NCI-H2227 (cell line): ENCODE data around the gene MYO9B.
A peak's percentile ranks its signal among the peaks of the same experiment; 100 is the strongest.

Source experiments
- DNase-seq: peaks from one replicate; lab custom pipeline; 2025; ENCODE audit not compliant: unreplicated experiment; lab: John Stamatoyannopoulos, UW

Gene MYO9B

DNA sequence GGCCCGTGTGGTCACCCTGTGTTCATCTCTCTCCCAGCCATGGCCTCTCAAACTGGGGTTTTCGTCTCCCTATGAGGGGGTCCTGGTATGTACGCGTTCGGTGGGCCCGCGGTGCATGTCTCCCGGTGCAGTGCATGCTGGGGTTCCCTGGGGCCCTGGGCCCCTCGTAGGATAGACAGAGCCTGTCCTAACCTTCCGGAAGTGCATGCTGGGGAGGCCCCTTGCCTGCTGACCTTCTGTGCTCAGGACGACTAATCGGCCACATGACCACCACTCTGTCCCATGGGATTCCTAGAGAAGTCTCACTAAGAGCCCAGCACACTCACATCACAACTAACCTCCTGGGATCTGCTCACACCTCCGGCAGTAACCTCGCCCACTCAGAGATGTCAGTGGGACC lies 134.7 kb downstream of the MYO9B start:
- no peak for DNase-seq

DNA sequence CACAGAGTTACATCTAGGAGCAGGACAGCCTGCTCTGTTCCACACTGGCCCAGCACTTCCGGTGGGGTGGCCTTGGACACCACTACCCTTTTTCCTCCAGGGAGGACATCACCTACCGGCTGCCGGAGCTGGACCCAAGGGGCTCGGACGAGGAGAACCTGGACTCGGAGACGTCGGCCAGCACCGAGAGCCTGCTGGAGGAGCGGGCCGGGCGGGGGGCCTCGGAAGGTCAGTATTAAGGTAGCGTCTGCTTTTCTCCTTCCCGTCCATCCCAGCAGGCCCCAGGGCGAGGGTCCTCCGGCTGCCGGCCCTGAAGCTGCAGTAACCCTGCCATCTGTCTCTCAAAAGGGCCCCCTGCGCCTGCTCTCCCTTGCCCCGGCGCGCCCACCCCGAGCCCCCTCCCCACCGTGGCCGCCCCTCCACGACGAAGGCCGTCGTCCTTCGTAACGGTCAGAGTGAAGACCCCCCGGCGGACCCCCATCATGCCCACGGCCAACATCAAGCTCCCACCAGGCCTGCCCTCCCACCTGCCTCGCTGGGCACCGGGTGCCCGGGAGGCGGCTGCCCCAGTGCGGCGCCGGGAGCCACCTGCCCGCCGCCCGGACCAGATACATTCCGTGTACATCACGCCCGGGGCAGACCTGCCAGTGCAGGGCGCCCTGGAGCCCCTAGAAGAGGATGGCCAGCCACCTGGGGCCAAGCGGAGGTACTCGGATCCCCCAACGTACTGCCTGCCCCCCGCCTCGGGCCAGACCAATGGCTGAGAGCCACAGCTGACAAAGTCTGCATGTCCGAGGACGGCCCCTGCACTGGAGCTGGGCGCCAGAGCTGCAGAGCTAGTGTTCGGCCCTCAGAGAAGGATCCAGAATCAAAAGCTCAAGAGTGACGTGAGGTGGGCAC lies 136.2 kb downstream of the MYO9B start:
- DNase-seq: no peak

DNA sequence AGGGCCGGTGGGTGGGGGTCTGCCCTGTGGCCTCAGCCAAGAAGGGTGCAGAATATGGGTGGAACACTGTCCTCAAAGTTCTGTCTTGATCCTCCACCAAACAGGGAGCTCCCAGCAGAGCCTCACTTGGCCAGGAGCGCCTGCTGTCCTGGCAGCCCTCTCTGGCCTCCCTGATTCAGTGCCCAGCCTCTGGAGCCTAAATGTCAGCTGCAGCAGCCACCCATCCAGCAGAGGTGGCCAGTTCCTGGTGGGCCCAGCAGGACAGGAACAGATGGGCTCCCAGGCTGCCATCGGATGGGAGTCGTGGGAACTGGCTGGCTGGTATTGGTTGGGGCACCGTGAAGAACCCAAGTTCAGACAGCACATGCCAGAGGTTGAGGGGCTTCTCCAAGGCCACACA lies 137.8 kb downstream of the MYO9B start:
- DNase-seq: no peak

DNA sequence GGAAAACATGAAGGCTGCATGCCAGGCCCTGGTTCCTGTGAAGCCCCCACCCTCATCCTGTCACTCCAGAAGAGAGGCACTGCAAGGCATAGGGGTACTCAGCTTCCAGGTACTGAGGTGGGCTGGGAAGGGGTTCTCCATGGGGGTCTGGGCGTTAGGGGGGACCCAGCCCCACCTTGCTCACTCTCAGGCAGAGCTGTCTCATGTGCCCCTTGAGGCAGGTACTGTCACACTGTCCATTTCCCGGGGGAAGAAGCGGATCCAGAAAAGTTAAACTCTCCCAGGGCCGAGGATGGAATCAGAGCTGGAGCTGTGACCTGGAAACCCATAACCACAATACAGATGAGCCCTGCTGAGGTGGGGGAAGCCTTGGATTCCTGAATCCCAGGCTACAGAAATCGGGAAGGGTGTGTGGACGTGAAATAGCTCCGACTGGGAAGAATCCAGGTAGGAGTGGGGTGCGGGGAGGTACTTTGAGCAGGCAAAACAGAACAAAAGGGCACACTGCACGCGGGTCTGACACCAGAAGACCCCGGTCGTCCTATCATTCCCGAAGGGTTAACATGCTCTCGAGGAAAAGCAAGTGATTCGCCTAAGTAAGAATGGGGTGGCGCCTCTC lies 139.0 kb downstream of the MYO9B start:
- DNase-seq: no peak

DNA sequence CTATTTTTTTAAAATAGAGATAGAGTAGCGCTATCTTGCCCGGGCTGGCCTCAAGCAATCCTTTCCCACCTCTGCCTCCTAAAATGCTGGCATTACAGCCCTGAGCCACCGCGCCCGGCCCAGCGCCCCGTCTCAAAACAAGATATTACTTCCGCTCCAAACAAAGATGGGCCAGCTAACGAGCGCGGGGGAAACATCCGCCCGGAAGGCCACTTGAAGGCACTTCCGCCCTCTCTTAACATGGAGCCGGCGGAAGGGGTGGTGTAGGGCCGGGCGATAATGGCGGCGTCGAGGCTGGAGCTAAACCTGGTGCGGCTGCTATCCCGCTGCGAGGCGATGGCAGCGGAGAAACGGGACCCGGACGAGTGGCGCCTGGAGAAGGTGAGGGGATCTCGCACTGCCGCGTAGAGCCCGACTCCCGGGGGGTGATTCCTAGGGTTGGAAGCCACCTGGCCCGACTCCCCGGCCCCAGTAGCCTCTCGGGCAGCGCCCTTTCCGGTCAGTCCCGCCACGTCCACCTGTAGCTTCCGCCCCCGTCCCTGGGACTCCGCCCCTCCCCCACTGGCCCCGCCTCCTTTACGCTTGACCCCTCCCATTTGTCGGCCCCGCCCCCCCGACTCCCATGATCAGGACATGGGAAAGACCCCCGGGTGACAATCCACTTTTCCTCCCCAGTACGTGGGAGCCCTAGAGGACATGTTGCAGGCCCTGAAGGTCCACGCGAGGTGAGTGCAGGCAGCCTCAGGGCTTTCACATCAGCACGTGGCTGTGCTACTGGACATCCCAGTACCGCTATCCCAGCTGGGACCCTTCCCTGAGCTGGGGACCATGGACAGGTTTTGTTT lies 139.8 kb downstream of the MYO9B start, which contains the start of gene USE1:
Gene USE1, plus strand, starts transcription at position 231 of the 845 bp plus-strand sequence. Its CDS starts 49 bp downstream, at position 280.
- peak; percentile 92 for DNase-seq

DNA sequence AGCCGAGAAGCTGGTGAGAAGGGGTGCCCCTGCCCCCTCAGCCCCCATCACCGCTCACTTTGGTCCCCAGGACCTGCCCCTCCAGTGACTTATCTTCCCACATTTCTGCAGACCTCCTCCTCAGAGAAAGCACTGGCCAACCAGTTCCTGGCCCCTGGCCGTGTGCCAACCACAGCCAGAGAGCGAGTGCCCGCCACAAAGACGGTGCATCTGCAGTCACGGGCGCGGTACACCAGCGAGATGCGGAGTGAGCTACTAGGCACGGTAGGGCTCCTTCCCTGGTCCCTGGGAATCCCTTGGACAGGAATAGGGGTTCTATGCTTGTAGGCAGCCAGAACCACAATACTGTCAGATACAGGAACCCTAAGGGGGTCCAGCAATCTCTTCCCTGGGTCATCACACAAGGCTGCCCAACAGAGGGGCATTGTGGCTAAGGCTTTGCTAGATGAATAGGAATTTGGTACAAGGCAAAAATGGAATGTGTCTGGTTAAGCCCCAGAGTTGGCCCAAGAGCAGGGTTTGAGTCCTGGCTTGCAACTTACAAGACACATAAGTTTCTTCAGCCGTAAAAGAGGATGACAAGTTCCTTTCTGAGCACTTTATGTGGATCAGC lies 140.6 kb downstream of the MYO9B start:
- DNase-seq: peak; percentile 37

DNA sequence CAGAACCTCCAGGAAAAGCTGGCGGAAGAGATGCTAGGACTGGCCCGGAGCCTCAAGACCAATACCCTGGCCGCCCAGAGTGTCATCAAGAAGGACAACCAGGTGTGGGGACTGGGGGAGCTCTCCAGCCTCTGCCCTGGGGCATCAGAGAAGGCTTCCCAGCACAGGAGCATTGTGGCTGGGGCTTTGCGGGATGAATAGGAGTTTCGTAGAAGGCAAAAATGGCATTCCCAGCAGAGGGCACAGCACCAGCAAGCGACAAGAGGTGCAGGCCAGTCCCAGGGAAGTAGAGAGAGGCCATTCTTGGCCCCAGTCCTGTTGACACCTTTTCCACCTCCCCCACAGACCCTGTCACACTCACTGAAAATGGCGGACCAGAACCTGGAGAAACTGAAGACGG lies 143.7 kb downstream of the MYO9B start:
- no peak for DNase-seq

DNA sequence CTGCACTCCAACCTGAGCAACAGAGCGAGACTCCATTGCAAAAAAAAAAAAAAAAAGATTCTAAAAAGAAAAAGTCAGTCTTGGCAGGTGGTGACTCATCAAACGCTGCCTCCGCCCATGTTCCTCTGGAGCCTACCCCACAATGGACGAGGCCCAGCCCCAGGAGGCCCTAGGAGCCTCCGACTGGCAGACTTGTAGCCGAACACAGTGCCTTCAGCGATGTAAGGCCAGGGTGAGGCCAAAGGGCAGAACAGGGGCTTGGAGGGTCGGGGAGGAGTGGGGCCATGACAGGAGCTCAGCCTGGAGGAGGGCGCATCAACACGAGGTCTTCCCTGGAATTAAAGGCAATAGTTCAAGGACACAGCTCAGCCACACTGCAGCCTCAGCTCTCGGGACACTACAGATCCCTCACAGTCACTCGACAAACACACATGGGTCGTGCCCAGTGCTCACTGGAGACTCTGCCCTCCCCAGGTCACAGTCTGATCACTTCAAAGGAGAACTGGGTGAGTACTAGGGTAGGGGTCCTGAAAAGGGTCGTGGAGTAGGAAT lies 144.7 kb downstream of the MYO9B start:
- DNase-seq: no peak

DNA sequence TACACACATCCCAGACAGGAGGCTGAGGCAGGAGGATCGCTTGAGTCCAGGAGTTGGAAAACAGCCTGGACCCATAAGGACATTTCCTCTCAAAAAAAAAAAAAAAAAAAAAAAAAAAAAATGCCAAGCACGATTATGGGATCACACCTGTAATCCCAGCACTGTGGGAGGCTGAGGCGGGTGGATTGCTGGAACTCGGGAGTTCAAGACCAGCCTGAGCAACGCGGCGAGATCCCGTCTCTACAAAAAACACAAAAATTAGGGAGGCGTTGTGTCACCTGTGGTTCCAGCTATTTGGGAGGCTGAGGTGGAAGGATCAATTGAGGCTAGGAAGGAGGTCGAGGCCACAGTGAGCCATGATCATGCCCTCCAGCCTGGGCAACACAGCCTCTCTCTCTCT lies 149.5 kb downstream of the MYO9B start:
- DNase-seq: no peak

DNA sequence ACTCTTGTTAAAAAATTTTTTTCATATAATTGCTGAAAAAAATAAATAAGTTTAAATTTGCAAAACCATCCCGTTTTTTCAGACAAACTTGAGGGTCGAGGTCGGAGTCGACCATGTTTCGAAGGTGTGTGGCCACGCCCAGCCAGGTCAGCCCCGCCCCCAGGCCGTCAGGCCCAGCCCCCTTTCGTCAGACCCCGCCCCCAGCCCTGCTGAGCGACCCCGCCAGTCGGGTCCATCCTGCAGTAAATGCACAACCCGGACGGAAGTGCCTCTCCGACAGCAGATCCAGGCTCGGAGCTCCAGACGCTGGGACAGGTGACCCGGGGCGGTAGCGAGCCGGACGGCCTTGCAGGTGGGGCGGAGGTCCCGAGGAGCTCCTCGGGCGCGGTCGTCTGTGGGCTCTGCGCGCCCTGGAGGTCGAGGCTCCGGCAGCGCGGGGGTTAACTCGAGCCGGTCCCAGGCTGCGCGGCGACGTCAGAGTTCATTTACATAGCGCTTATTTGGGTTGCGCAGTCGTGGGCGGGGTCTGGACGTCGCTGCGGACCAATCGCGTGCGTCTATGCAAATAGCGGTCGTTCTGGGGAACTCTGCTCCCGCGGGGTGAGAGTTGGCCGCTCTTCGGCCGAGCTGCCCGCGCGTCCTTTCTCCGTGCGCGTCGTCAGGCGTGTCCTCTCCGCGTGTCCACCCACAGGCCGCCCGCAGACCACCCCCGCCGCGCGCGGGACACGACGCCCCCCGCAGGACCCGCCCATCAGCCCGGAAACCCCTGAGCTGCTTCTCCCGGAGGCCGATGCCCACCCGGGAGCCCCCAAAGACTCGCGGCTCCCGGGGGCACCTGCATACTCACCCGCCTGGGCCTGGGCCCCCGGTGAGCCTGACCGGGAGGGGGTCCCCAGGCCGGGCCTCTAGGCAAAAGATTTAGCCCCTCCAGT lies 150.7 kb downstream of the MYO9B start, which contains the start of gene OCEL1:
Gene OCEL1, plus strand, starts transcription at position 225 of the 932 bp plus-strand sequence. Its CDS starts 22 bp downstream, at position 247.
- peak; percentile 94 for DNase-seq

DNA sequence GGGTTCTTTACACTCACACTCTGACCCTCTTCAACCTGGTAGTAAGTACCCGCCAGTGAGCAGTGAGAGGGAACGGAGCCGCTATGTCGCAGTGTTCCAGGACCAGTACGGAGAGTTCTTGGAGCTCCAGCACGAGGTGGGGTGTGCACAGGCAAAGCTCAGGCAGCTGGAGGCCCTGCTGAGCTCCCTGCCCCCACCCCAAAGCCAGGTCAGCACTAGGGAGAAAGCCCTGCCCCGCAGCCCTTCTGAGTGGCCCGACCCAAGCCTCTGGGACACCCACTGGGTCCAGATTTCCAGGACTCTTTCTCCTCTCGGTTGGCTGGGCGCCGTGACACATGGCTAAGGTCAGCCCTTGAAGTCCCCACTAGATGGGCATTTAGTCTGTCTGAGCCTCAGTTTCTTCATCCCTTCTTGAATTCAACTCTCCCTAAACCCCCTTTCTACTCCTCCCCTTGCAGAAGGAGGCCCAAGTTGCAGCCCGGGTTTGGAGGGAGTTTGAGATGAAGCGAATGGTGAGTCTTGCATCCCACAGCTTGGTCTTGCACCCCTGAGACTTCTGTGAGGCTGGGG lies 152.3 kb downstream of the MYO9B start:
- no peak for DNase-seq

DNA sequence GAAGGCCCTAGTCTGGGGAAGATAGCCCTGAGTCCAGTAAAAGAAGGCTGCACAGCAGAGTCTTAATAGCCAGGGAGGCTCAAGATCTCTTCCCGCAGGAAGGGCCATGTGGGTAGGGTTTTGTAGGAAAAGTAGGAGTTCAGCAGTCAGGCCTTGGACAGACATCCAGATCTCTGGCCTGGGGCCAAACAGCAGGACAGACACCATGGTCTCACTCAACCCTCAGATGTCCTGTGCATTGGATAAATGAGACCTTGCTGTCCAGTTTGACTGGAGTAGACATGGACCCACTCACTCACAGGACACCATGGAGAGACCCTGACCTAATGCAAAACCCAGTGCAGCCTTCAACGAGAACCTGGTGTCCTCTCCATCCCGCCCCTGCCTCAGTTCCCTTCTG lies 154.3 kb downstream of the MYO9B start:
- no peak for DNase-seq

DNA sequence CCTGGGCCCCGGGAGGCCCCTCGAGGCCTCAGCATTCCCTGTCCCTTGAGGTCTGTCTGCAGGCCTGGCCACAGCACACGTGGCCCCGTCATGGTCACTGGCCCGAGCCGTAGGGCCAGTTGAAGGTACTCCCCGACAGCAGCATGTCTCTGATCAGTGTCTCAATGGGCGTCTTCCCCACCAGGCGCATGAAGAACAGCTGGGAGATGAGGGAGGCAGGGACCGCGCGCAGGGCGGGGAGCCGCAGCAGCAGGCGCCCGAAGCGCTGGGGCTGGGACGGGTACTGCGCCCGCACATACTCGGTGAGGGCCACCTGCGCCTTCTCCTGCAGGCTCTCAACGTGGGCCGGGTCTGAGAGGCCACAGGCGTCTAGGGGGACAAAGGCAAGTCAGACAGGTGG lies 156.7 kb downstream of the MYO9B start:
- DNase-seq: no peak

DNA sequence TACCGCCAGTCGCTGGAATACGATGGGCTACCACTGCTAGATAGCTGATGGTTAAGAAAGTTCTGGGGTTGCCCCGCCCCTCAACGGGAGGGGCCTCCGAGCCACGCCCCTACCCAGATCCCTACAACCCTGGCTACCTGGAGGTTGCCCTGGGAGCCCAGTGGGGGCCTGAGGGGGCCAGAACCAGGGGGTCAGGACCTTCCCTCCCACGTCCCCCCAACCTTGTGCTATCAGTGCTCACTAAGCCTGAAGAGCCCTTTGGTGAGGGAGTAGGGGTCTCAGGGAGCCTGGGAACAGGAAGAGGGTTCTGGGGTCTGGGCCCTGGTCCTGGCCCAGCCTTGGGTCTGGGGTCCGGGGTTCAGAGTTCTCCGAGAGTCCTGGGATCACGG lies 159.3 kb downstream of the MYO9B start:
- DNase-seq: peak; percentile 59

DNA sequence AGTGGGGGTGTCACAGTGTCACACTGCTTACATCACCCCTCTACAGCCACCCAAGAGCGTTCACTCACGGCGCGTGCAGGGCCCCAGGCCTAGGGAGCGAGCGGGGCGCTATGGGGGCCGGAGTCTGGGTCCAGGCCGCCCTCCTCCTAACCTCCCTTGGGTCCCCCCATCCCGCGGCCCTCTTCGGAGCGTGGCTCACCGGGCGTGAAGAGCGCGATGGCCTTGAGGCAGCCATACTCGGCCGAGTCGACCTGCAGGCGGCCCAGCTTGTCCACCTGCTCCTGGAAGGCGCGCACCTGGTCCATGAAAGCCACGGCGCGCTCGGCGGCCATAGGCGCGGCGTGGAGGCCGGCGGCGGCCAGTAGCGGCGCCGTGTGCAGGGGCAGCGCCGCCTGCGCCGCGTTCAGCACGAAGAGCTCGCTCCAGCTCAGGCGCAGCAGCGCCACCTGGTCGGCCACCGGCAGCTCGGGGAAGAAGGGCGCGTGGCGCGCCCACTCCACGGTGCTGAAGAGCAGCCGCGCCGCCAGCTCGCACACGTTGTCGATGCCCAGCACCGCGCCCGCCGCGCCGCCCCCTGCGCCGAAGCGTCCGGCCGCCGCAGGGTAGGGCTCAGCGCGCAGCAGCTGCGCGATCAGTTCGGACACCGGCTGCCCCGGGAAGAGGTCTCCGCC lies 159.9 kb downstream of the MYO9B start:
- peak; percentile 81 for DNase-seq

DNA sequence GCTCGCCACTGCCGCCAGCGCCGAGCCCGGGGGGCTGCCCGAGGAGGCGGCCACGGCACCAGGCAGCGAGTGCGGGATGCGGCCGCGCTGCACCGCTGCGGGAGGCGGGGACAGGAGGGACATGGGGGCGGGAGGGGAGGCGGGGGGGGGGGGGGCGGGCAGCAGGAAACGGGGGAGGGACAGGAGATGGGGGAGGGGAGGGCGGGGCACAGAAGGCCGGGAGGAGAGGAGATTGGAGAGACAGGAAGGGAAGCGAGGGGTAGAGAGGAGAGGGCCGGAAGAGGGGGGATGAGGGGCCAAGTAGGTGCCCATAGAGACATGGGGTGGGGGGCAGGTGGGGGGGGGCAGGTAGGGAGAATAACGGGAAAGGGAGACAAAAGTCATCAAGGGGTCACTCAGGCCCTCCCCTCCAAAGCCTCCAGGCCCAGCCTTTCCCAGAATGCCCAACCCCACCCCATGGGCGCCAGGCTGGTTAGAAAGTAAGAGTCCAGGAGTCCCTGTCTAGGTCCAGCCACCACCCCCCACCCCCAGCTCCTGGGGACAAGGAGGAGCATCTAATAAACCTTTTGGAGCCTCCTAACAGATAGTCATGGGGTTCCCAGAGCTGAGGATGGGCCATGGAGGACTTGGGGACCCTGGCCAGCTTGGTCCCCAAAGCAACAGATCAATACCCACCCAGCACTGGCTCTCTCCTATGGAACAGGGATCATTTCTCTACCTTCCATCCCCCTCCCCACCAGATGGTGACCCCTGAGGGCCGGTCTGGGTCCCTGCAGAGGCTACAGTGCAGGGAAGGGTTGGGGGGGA lies 160.6 kb downstream of the MYO9B start:
- DNase-seq: peak; percentile 81

DNA sequence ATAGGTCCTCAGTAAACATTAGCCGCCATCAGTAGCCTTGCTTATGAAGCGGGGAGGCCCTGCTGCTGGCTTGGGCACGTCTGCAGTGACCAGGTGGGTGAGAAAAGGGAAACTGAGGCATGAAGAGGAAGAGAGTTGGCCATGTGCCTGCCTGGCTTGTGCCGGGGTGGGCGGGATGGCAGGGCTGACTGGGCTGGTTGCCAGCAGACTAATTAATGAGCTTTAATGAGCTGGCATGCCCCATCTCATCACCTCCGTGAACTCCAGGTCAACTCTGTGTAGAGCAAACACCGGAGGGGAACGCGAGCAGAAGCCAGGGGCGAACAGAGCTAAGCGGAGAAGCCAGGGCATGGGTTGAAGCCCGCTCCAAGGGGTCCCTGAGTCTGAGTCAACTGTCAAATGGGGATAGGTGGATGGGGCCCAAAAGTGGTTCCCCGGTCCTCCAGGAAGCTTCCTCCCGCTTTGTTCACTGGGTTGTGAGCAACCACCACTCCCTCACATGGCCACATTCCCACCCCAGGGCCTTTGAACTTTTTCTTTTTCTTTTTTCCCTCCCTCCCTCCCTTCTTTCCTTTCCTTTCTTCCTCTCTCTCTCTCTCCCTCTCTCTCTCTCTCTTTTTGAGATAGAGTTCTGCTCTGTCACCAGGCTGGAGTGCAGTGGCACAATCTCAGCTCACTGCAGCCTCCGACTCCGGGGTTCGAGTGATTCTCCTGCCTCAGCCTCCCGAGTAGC lies 161.4 kb downstream of the MYO9B start:
- no peak for DNase-seq
